K562 (cell line): ENCODE data around the gene POLD2. TPM values are rescaled to one million over a fixed set of nuclear protein-coding genes. Genes with fewer than 3 reads are reported as not detected.
A peak's percentile ranks its signal among the peaks of the same experiment; 100 is the strongest.

ENCODE experiments used
- C11orf30 ChIP-seq: fragments of 450-650 bp; IDR thresholded peaks from 2 replicates; pipeline ENCODE4 v1.6.1; 2016; ENCODE audit warnings: low read depth, mild to moderate bottlenecking
- CXXC5 ChIP-seq: fragments of 250-450 bp; sonication (Bioruptor Pico); IDR thresholded peaks from 2 replicates; pipeline ENCODE4 v1.8.0; 2022; ENCODE audit warnings: inconsistent platforms, mild to moderate bottlenecking, moderate library complexity
- DMBX1 ChIP-seq: fragments of 250-450 bp; sonication (Bioruptor Pico); IDR thresholded peaks from 2 replicates; pipeline ENCODE4 v1.8.0; 2022; ENCODE audit warnings: inconsistent platforms, mild to moderate bottlenecking, moderate library complexity, borderline replicate concordance
- EGR1 ChIP-seq: fragments of 450-650 bp; conservative IDR thresholded peaks from 2 replicates; pipeline ENCODE4 v1.6.1; 2017; ENCODE audit warnings: mild to moderate bottlenecking
- GABPA ChIP-seq: fragments of 200-800 bp; sonication (Bioruptor generic); conservative IDR thresholded peaks from 2 replicates; pipeline ENCODE4 v1.6.1; 2016; ENCODE audit warnings: low read depth, missing genetic modification characterization, missing compliant biosample characterization
- GTF2A2 ChIP-seq: IDR thresholded peaks from 2 replicates; pipeline ENCODE4 v1.6.1; 2016; ENCODE audit warnings: mild to moderate bottlenecking, missing genetic modification characterization, missing compliant biosample characterization
- HMGN3 ChIP-seq: IDR thresholded peaks from 2 replicates; pipeline ENCODE4 v1.6.1; 2011; ENCODE audit warnings: borderline replicate concordance, low read depth, mild to moderate bottlenecking, mixed read lengths, low read length; ENCODE audit not compliant: insufficient read length; ENCODE audit errors: extremely low read depth
- MBD2 ChIP-seq: sonication (generic); IDR thresholded peaks from 2 replicates; pipeline ENCODE4 v1.6.1; 2016; ENCODE audit warnings: low read depth, borderline replicate concordance
- MXI1 ChIP-seq: IDR thresholded peaks from 2 replicates; pipeline ENCODE4 v1.6.1; 2011; ENCODE audit warnings: low read depth, mild to moderate bottlenecking, improper control_type of control experiment, low read length
- NRF1 ChIP-seq, 2 experiments: fragments of 450-650 bp; IDR thresholded peaks in 1 of 2; conservative IDR thresholded peaks in 1 of 2; 2 replicates each; pipeline ENCODE4 v1.6.1; 2014; ENCODE audit warnings: mild to moderate bottlenecking in 2 of 2
- POLR2AphosphoS5 ChIP-seq: IDR thresholded peaks from 2 replicates; pipeline ENCODE4 v1.6.1; 2011; ENCODE audit warnings: mild to moderate bottlenecking, low read depth, low read length, moderate library complexity; ENCODE audit not compliant: control insufficient read depth, insufficient read depth
- PRMT5 ChIP-seq: sonication (generic); formaldehyde crosslinking; IDR thresholded peaks from 2 replicates; pipeline ENCODE4 v1.5.0; 2020; ENCODE audit warnings: missing genetic modification reagents
- RB1 ChIP-seq: fragments of 450-650 bp; IDR thresholded peaks from 2 replicates; pipeline ENCODE4 v1.6.1; 2017; ENCODE audit warnings: low read depth, mild to moderate bottlenecking
- RBFOX2 ChIP-seq: fragments of 200-400 bp; formaldehyde crosslinking; IDR thresholded peaks from 2 replicates; pipeline ENCODE4 v1.6.1; 2017; ENCODE audit warnings: low read depth, mild to moderate bottlenecking, low read length, moderate library complexity
- RBM14 ChIP-seq: fragments of 200-400 bp; formaldehyde crosslinking; IDR thresholded peaks from 2 replicates; pipeline ENCODE4 v1.6.1; 2018; ENCODE audit warnings: low read depth, mild to moderate bottlenecking, low read length, moderate library complexity, borderline replicate concordance; ENCODE audit not compliant: insufficient read depth
- RBM22 ChIP-seq: fragments of 200-400 bp; formaldehyde crosslinking; IDR thresholded peaks from 2 replicates; pipeline ENCODE4 v1.6.1; 2018; ENCODE audit warnings: low read length, low read depth; ENCODE audit not compliant: poor library complexity, severe bottlenecking
- RBM39 ChIP-seq: fragments of 200-400 bp; formaldehyde crosslinking; optimal IDR thresholded peaks from 2 replicates; pipeline ENCODE3; 2018; ENCODE audit warnings: low read depth, low read length
- SAFB ChIP-seq: fragments of 200-400 bp; formaldehyde crosslinking; IDR thresholded peaks from 2 replicates; pipeline ENCODE4 v1.6.1; 2017; ENCODE audit warnings: low read depth, low read length, borderline replicate concordance
- SIN3A ChIP-seq, 2 experiments: fragments of 150-350 bp in 1 of 2; IDR thresholded peaks; 2 replicates each; pipeline ENCODE4 v1.6.1; 2011 to 2016; ENCODE audit warnings: borderline replicate concordance in 2 of 2, low read depth in 2 of 2, low read length in 2 of 2, mild to moderate bottlenecking in 2 of 2, moderate library complexity in 2 of 2; ENCODE audit not compliant: control insufficient read depth in 1 of 2
- TRIM28 ChIP-seq: fragments of 450-650 bp; IDR thresholded peaks from 2 replicates; pipeline ENCODE4 v1.6.1; 2017
- XRCC3 ChIP-seq: fragments of 450-650 bp; IDR thresholded peaks from 2 replicates; pipeline ENCODE4 v1.6.1; 2017; ENCODE audit warnings: mild to moderate bottlenecking, moderate library complexity
- ZBTB34 ChIP-seq: fragments of 250-450 bp; sonication (Bioruptor Pico); IDR thresholded peaks from 2 replicates; pipeline ENCODE4 v1.8.0; 2021; ENCODE audit warnings: mild to moderate bottlenecking, moderate library complexity
- ZBTB7A ChIP-seq: IDR thresholded peaks from 2 replicates; pipeline ENCODE4 v1.6.1; 2011; ENCODE audit warnings: low read depth, mild to moderate bottlenecking, low read length, moderate library complexity, borderline replicate concordance; ENCODE audit not compliant: control insufficient read depth
- ZNF12 ChIP-seq: sonication (generic); formaldehyde crosslinking; IDR thresholded peaks from 2 replicates; pipeline ENCODE4 v1.4.0; 2020; ENCODE audit warnings: mild to moderate bottlenecking, missing genetic modification reagents
- ZNF518B ChIP-seq: fragments of 250-450 bp; sonication (Bioruptor Pico); IDR thresholded peaks from 2 replicates; pipeline ENCODE4 v1.5.0; 2021; ENCODE audit warnings: mild to moderate bottlenecking, moderate library complexity
- polyA plus RNA-seq, 8 experiments: library from polyadenylated mRNA; depleted of rRNA in 4 of 8; stranded (reverse) in 5 of 8; unstranded in 3 of 8; fragments of >200 nt; fragmentation: Nextera tagmentation in 2 of 8; fragmentation: Illumina TruSeq in 1 of 8; extraction: Ambion mirVana in 2 of 8; extraction: Trizol in 1 of 8; gene quantifications; 2 replicates each; pipeline versions ENCODE4 v1.2.1 to v1.2.3, GENCODE V29; 2011 to 2014; ENCODE audit warnings: inconsistent platforms in 1 of 8, missing spikeins in 1 of 8
- total RNA-seq, 7 experiments: library from RNA; depleted of rRNA in 6 of 7; stranded (reverse); fragments of >200 nt in 6 of 7; fragmentation: Illumina TruSeq in 2 of 7; extraction: Trizol in 2 of 7; gene quantifications; 2 replicates each; pipeline versions ENCODE4 v1.2.1 to v1.2.3, GENCODE V29; 2011 to 2021; ENCODE audit warnings: low replicate concordance in 1 of 7

Gene POLD2
- total and polyA plus RNA-seq, 9 of the 15 experiments (the other 6 are each of a cell fraction or from before 2014, with no cell fraction given), result 29.7 to 259 (median 225) TPM

- TF ChIP-seq SAFB (peak; percentile 90), ZBTB34 (CRISPR knock-in tag) (no peak), RB1 (peak; percentile 71; the same call in 1 of the 2 replicates), TRIM28 (no peak), C11orf30 (no peak), SIN3A (IDR thresholded peaks at IDR 0.05; ENCODE audit: borderline replicate concordance in 2 of 2, control insufficient read depth in 1 of 2, low read depth in 2 of 2, low read length in 2 of 2) (peak; percentile 44 to 48; a peak in 2 of 4 replicates), HMGN3 (peak; percentile 29), ZBTB7A (peak; percentile 71; the same call in 1 of the 2 replicates), ZNF12 (no peak), RBM39 (no peak), MXI1 (peak; percentile 54; the same call in 1 of the 2 replicates), RBM22 (no peak), POLR2AphosphoS5 (0 out of 2 replicates have a peak, but pooled peaks have one; percentile 8), XRCC3 (no peak), RBFOX2 (peak; percentile 71), NRF1 (conservative IDR thresholded peaks at IDR 0.05 in 1 of 2, IDR thresholded peaks at IDR 0.05 in 1 of 2) (peak; percentile 68), PRMT5 (CRISPR knock-in tag) (no peak), GABPA (tag) (peak; percentile 92), EGR1 (peak; percentile 82), DMBX1 (no peak), MBD2 (peak; percentile 85), RBM14 (no peak), GTF2A2 (no peak), ZNF518B (no peak), CXXC5 (CRISPR knock-in tag) (peak; percentile 20)
Measured at GRCh38 chr7:44082541-44083207, 40.7 kb downstream of the POLD2 start (continued).
